Stimulated activated CD8-positive, alpha-beta memory T cell treated with anti-CD3 and anti-CD28 coated beads, Interleukin-12 subunit alpha, Interleukin-12 subunit beta, amount 100 ng/mL, for 4 hours (primary cell): Measurements from ENCODE around the gene KIF7.

Source experiments
- DNase-seq: peaks from one replicate; pipeline ENCODE4 v3.0.0-alpha.2; 2020; ENCODE audit warnings: low read depth

The KIF7 gene

DNA sequence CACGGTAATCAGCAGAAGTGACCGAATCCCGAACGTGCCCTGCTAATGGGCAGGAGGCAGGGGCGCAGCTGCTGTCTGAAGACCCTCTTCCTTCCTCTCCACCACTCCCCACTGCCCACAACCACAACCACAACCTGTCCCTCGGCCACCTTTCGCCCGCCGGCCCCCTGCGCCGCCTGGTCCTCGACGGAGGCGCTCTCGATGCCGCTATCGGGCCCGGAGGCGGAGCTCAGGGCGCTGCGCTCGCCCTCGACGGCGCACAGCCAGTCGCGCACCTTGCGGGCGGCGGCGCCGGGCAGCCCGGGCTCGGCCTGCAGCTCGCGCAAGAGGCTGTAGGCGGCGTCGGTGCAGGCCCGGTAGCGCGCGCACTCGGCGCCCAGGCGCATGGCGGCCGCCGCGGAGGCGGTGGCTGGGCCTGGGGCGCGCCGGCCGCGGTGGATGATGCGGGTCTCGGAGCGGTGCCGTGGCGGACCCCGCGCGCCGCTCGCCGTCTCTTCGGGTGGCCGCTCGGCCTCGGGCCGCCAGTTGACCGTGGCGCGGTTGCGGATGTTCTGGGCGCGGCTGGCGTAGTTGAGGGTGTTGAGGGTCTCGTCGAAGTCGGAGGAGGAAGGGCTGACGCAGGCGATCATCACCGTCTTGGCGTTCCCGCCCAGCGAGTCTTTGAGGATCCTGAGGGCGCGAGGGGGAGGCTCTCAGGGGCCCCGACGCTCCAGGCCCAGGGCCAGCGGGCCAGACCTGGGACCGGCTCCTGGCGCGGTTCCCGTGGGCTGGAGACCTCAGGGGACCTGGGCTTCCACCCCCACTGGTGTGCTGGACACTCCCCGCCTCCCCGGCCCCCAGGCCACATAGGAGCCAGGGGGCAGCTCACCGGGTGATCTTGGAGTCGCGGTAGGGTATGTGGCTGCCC, 6.9 kb downstream of the KIF7 start:
- no peak for DNase-seq

DNA sequence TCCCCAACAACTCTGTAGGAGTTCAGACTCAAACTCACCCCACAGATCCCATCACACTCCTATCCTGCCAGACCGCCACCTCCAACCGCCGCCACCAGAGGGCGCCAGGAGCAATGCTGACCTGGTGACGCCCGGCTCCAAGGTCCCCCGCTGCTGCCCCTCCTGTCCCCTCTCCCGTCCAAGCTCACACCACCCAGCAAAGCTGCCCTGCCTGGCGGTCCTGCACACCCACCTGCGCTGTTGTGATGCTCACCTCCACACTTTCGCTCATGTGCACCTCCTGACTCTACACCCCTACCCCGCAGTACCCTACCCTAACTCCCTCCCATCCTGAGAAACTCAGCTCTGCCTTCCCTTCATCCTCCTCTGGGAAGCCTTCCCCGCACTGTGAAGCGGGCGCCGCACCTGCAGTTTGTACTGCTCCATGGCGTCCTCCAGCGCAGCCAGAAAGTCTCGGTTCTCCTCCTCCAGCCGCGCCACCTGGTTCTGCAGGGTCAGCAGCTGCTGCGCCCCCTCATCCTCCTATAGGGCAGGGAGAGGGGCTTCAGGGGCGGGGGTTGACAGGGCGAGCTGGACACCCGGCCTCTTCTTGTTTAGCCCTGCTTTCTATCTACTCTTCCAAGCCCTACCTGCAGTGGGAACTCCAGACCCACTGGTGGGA, 7.9 kb downstream of the KIF7 start:
- DNase-seq, result no peak

DNA sequence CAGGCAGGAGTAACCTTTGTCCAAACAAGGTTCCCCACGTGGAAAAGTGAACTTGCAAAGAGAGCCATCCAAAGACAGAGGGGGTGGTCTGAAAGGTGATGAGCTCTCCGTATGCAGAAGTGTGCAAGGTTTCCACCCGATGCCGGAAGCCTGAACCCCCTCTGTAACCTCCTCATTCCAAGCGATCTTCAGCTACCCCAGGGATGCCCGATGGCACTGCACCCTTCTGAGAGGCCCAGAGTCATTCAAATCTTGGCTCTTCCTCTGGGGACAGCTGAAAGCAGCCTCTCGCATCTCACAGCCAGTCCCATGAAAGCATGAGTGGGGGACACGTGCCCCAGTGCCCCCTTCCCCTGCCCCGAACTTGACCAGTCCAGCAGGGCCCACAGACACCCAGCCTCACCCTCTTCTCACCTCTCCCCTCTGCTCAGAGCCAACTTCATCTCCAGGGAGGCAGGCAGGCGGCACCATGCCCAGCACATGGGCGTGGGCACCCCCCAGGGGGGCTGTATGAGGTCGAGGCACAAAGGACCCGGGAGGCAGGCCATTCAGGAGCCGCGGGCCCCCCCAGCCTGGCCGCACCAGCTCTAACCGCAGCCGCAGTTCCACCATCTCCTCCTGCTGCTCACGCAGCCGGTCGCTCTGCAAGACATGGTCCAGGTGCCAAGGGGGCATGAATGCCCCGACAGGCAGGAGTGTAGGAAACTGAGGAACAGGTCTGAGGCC, 8.7 kb downstream of the KIF7 start:
- DNase-seq, result no peak

DNA sequence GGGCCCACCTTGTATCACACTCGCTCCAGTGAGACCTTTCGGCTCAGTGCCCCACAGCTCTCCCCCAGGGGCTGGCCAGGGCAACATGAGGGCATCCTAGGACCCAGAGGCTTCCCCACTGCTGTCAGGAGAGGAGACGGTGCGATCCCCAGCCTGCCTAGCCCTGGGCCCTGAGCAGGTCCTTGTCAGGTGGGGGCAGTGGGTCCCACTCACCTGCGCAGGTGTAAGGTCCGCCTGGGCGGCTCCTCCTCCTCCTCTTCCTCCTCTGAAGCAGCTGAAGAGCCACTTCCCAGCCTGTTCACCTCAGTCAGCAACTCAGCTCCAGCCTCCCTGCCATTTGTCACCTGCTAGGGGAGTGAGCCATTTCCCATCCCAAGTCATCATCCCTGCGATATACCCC, 9.6 kb downstream of the KIF7 start:
- DNase-seq, result no peak

DNA sequence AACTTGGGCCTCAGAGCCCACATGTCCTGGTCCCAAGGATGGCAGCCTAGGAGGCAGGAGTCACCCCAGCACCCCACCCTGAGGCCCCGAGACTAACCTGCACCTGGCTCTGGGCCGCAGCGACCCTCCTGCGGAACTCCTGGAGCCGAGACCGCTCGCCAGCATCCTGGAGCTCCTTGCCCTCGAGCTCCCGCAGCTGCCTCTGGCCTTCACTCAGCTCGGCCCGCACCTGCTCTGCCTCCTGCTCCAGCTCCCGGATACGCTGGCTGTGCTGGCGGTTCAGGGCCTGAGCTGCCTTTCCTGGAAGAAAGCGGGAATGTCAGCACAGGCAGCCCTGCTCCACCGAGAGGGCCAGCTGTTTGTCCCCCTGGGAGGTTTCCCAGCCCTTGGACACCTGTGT, 13.2 kb downstream of the KIF7 start:
- DNase-seq, result no peak

DNA sequence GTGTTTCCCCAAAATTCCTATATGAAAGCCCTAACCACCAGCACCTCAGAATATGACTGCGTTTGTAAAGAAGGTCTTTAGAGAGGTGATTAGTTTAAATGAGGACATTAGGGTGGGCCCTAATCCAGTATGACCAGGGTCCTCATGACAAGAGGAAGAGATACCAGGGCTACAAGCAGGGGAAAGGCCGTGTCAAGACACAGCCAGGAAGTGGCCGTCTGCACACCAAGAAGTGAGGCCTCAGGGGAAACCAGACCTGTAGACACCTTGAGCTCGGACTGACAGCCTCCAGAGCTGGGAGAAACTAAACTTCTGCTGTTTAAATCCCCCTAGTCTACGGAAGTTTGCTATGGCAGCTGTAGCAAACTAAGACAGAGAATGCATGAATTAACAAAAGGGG, 14.2 kb downstream of the KIF7 start:
- DNase-seq, result no peak

DNA sequence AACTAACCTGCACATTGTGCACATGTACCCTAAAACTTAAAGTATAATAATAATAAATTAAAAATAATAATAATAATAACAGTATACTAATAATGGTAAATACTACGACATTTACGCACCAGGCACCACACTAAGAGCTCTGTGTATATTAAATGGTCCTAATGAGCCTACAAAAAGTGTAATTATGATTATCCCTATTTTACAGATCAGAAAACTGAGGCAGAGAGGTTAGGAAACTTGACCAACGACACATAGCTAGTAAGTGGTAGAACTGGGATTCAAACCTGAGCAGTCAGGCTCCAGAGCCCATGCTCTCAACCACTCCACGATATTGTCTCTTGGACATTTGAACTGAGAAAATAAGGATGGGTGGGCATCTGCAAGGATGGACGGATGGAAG, 15.0 kb downstream of the KIF7 start:
- DNase-seq, result no peak

DNA sequence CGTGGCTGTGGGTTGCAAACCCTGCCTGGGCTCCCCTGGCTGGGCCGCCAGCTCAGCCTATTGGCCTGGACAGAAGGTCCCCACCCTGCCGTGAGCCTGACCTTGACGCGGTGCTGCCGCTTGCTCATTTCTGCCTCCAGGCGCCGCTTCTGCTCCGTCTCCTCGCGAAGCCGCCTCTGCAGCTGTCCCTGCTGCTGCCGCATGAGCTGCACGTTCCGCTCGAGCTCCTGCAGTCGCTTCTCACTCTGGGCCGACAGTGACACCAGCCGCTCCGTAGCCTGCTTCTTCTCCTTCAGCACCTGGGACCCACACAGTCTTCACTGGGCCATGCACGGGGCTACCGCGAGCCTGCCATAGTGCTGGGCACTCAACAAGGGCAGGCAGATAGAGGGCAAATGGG, 21.7 kb downstream of the KIF7 start:
- DNase-seq, result no peak

DNA sequence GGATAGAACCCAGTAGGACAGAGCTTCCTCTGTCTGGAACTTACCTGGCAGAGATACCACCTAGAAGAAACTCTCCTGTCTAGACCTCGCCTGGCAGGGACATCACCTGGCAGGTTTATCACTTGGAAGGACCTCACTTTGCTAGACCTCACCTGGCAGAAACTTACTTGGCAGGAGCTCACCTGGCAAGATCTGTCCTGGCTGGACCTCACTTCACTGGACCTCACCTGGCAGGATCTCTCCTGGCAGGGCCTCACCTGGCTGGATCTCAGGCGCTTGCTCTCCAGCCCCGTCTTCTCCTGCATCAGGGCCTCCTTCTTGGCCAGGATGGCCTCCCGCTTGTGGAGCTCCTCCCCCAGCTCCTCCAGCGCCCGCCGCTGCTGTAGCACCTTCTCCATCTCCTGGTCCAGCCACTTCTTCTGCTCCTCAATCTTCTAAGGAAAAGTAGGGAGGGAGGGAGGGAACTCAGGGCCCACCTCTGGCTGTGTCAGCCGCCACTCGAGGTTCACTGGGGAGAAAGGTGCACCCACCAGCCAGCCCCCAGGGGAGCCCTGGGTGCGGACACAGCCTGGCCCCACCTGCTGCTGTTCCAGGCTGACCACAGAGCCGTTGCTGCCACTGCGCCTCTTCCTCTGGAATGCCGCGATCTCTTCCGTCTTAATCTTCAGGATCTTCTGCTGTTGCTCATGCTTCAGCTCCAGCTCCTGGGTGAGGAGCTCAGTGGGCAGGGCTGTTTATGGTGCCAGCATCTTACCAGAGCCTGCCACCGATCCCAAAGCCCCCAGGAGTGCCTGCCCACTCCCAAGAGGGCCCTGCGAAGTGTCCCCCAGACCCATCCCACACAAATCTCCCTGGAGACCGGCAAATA, 22.5 kb downstream of the KIF7 start:
- no peak for DNase-seq

DNA sequence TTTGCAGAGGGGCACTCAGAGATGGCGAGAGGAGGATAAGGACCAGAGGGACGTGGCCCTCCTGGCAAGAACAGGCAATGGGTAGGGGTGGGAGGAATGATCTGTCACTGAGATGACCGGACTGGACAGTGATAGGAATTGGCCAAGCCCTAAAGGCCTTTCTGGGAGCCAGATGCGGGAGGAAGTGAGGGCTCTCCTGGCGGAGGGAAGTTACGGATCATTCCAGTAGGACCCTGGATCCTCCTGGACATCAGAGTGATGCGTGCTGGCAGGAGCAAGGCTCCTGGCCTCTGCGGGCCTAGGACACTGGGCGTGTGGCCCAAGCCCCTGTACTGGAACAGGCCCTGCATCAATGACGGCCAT, 23.4 kb downstream of the KIF7 start:
- no peak for DNase-seq

DNA sequence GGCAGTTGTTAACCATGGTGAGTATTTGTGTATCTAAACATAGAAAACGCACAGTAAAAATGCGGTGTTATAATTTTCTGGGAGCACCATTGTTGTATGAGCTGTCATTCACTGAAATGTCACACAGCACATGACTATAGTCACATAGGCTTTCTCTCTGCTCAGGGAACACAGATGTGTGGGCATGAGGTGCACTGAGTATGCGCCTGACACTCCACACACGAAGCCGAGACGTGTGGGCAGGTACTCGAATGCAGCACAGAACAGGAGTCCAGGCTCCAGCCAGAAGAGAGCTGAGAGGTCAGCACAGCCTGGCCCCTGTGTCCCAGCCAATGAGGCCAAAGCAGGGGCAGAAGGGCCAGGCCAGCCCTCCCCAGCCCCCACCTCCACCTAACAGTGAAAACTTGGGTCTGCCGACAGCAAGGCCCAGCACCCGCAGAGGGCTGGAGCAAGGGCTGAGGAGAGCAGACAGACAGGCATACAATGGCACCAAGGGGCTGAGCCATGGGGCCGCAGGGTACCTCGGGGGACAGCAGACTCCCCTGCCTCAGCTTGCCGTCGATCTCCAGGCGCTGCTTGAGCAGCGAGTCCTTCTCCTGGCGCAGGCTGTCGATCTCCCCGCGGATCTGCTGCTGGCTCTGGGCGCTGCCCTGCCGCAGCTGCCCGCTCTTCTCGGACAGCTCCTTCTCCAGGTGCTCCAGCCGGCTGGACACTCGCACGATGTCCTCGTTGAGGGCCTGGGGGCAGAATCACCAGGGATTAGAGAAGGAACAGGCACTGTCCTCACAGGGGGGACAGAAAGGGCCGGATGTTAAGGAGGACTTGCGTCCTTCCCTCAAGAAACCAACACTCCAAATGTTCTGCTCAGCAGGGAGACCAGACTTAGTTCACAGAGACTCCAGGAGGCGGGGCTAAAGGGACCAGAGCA, 24.0 kb downstream of the KIF7 start:
- DNase-seq, result no peak

DNA sequence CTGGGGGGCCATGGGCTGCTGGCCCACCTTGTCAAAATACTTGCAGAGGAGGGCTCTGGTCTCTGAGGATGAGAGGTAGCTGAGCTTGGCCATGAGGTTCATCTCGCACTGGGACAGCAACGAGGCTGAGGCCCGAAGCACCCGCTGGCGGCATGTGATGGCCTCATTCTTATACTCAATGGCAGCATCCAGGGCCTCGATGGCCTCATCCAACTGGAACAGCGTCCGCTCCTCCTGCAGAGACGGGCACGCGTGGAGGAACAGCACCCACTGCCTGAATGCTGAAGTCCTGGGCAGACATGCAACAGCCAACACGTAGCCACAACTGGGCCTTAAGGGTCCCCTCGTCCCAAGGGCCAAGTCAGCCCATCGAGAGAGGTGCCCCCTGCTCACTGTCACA, 25.0 kb downstream of the KIF7 start:
- DNase-seq, result no peak

DNA sequence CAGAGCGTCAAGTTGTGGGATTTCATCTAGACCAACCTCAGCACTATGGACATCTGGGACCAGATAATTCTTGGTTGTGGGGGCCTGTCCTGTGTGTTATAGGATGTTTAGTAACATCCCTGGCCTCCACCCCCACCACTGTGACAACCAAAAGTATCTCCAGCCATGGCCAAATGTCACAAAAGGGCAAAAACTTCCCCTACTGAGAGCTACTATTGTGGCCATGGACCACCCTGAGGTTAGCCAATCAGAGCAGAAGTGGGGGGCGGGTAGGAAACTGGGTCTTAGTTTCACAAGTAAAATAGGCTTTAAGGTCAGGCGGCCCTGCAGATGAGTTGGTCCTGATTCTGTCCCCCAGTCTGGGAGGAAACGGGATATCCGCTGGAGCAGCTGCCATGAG, 25.4 kb downstream of the KIF7 start:
- no peak for DNase-seq

DNA sequence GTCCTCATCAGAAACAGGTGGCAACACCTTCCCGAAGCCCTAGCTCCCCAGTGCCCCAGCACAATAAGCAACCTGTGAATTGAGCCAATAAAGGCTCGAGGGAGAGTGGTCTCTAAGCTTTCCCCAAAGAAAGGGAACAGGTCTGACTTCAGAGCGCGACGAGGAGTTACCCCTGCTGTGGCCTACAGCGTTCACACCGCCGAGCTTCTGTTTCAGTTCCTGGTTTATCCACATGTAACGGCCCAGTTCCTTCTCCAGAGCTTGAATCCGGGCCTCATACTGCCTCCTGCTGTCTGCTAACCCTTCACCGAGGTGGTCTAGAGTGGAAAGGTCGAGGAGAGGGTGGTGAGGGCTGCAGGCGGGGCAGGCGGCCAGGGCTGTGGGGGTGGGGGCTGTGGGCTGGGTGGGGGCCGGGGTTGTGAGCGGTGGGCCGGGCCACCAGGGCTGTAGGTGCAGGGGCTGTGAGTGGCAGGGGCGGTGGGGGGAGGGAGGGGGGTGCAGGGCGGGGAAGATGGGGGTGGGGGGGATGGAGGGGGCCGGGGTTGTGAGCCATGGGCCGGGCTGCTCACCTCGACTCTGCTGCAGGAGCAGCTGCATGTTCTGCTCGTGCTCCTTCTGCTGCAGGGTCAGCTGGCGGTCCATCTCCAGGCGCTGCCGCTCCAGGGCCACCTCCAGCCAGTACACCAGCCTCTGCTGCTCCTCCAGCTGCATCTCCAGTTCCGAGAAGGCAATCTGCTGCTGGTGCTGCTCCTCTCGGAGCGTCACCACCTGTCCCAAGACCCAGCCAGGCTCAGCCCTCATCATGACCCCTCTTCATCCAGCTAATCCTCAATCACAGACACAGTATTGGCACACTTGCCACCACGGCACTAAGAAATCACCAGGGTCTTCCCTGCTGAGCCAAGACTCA, 26.2 kb downstream of the KIF7 start:
- DNase-seq, result no peak

DNA sequence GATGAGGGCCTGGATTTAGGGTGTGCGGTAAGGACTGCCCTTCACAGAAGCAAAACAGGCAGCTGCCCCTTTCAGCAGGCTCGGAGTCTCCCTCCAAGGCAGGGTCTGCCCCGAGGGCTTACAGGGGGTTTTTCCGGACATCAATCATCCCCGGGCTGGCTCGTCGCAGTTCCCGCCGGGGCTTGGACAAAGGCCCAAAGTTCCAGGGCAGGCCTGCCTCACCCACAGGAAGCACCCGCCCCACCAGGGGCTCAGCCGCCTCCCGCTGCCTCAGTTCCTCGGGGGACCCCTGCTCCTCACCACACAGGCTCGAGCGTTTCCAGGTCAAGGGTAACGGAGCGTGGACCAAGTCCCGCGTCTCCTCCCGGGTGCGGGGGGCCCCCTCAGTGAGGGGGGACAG, 27.0 kb downstream of the KIF7 start:
- no peak for DNase-seq

DNA sequence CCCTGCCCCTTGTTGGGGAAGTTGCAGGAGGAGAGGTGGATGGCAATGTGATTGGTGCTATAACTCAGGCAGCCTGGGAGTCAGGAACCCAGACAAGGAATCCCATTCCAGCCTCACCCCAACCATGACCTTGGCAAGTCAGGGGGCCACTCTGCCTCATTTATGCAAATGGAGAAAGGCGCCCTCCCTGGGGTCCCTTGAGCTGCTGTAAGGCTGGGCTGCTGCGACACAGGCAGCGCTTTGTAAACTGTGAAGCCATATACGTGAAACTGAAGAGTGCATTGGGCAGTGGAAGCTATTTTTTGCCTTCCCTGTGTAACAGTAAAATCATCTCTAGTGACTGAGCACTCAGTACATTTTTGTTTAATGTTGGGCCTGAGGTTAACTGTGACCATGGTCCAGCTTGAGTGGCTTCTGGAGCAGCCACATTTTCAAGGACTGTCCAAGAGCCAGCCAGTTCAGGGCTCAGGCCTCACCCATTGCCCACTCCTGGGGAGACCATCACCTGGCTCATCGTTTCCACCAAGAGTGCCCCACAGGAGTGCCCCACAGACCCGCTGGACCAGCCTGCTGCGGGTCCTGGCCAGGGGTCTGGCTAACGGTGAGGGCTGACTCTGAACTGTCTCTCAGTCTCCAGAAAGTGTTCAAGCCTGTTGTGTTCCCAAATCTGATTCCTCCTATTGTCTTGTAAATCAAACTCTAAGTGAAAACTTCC, 27.9 kb downstream of the KIF7 start:
- no peak for DNase-seq

DNA sequence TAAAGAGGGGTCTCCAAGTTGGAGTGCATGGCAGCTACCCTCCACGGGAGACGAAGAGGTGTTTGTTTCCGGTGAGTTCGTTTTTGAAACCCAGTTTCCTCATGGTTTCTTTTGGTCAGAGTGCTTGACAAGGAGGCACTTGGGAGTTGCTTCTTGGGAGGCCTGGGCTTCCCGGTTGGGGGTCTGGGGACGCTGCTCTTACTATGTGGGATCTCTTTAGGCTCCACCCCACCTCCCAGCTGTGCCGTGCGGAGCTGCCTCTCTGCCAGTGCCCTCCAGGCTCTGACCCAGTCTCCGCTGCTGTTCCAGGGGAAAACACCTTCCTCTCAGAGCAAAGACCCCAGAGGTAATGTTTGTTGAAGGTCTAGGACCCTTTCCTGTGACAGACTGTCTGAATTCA, 29.6 kb downstream of the KIF7 start:
- no peak for DNase-seq

DNA sequence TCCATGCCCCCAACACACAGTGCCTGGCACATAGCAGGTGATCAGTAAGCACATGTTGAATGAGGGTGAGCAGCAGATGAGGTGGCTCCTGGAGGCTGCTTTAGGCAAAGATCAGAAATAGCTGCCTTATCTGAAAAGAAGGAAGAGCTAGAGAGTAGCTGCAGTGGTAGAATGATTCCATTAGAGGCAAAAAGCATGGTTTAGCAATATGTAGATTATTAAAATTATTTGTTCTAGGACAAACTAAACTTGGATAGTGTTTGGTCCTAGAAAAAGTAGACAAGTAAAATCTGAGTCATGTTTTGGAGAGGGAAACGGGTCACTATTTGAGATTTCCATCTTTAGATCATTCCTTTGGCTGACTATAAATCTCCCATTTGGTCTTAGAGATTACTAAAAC, 32.1 kb downstream of the KIF7 start:
- no peak for DNase-seq

DNA sequence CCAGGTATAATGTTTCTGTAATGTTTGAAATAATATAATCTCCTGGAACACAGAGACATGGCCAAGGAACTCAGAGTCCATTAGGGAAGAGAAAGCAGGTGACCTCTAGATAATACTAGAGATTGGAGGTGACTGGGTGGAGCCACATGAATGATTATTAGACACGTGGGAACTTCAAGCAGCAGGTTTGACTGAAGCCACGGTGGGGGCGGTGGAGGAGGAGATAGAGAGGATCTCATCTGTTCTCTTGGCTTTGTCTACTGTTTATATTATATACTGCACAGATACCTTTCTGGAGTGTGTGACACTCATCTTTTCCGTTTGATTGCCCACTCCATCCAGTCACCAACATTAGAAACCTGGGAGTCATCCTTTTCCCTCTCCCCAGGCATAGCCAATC, 33.7 kb downstream of the KIF7 start:
- no peak for DNase-seq
